Measurements from ENCODE around the gene MAMLD1.

DNA sequence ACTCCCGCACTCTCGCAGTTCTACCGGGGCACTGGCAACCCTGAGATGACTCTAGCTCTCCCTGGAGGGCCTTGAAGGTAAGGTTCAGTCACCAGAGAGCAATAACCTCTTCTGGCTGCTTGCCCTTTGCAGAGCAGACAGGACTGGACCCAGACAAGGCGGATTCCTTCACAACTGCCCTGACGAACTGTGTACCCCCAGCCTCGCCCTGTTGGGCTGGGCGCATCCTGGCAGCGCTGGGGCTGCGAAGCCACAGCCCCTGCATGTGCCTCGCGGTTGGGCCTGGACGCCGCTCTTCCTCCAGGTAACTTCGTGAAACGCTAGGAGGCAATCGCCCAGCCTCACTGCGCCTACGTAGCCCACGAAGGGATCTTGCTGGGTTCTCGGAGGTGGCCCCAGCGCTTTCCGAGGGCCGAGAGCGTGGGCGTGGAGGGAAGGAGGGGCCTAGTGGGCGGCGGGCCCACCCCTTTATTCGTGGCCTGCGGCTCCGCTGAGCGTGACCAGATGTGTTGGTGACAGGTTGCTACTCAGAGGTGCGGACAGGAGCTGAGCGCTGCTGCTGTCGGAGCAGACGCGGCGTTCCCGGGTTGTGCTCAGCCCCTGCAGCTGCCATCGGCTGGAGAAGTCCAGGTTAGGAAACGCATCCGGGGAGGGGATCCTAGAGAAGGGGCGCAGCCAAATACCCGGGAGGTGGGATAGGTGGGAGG lies 1.9 kb upstream of the MAMLD1 start:
- TF ChIP-seq, protein P1, sequence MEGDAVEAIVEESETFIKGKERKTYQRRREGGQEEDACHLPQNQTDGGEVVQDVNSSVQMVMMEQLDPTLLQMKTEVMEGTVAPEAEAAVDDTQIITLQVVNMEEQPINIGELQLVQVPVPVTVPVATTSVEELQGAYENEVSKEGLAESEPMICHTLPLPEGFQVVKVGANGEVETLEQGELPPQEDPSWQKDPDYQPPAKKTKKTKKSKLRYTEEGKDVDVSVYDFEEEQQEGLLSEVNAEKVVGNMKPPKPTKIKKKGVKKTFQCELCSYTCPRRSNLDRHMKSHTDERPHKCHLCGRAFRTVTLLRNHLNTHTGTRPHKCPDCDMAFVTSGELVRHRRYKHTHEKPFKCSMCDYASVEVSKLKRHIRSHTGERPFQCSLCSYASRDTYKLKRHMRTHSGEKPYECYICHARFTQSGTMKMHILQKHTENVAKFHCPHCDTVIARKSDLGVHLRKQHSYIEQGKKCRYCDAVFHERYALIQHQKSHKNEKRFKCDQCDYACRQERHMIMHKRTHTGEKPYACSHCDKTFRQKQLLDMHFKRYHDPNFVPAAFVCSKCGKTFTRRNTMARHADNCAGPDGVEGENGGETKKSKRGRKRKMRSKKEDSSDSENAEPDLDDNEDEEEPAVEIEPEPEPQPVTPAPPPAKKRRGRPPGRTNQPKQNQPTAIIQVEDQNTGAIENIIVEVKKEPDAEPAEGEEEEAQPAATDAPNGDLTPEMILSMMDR (IDR thresholded peaks at IDR 0.05; ENCODE audit: insufficient read depth, low read length), result no peak
- TF ChIP-seq POLR2AphosphoS5 (IDR thresholded peaks at IDR 0.05; ENCODE audit: low read depth) (no peak), SPI1 (IDR thresholded peaks at IDR 0.05; ENCODE audit: borderline replicate concordance, low read depth) (no peak)
- TF ChIP-seq, protein P2, sequence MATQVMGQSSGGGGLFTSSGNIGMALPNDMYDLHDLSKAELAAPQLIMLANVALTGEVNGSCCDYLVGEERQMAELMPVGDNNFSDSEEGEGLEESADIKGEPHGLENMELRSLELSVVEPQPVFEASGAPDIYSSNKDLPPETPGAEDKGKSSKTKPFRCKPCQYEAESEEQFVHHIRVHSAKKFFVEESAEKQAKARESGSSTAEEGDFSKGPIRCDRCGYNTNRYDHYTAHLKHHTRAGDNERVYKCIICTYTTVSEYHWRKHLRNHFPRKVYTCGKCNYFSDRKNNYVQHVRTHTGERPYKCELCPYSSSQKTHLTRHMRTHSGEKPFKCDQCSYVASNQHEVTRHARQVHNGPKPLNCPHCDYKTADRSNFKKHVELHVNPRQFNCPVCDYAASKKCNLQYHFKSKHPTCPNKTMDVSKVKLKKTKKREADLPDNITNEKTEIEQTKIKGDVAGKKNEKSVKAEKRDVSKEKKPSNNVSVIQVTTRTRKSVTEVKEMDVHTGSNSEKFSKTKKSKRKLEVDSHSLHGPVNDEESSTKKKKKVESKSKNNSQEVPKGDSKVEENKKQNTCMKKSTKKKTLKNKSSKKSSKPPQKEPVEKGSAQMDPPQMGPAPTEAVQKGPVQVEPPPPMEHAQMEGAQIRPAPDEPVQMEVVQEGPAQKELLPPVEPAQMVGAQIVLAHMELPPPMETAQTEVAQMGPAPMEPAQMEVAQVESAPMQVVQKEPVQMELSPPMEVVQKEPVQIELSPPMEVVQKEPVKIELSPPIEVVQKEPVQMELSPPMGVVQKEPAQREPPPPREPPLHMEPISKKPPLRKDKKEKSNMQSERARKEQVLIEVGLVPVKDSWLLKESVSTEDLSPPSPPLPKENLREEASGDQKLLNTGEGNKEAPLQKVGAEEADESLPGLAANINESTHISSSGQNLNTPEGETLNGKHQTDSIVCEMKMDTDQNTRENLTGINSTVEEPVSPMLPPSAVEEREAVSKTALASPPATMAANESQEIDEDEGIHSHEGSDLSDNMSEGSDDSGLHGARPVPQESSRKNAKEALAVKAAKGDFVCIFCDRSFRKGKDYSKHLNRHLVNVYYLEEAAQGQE (IDR thresholded peaks at IDR 0.05; ENCODE audit: insufficient replicate concordance, low read depth), result no peak
